ENCODE measurements around the gene HPCAL1. TPM values are rescaled to one million over a fixed set of nuclear protein-coding genes. Genes with fewer than 3 reads are reported as not detected.
"Not testable (repeated sequence)": the region's sequence is repeated elsewhere in the genome, so short reads cannot be mapped to it uniquely, and the experiment has no call there.

Gene HPCAL1
- total RNA-seq, 3 donors from 2014 or later (not counting 1 experiment from before 2014, with no cell fraction given), result 31.1 to 45.2 (median 39.8) TPM

DNA sequence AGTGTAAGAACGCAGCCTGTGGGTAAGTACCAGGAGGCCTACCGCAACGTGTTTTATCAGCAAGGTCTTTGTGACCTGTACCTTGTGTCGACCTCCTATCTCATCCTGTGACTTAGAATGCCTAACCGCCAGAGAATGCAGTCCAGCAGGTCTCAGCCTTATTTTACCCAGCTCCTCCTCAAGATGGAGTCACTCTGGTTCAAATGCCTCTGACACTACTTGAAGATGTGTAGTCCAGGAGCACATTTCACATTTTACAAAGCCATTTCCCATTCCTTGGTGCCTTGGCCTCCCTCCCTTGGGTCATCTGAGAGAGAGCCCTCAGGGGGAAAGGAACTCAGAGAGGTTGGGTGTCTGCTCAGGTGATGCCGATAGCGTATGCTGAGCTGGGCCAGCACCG, 6.6 kb upstream of the HPCAL1 start:
- Histone ChIP-seq H3K9me3 (ENCODE audit: control insufficient read depth, insufficient read depth, low read length) (no peaks in the 10 kb centered on the region), H3K36me3 (ENCODE audit: control insufficient read depth, insufficient read depth, low read length) (no peaks in the 10 kb centered on the region), H3K27me3 (ENCODE audit: control insufficient read depth, insufficient read depth, low read length) (no peaks in the 10 kb centered on the region), H3K27ac (ENCODE audit: low read length) (no peak overlapping the region), H3K4me3 (ENCODE audit: low read length) (no peak overlapping the region), H3K4me1 (ENCODE audit: control insufficient read depth, insufficient read depth, low read length) (peaks cover 16% of the 10 kb centered on the region)
- 97% methylated on average over 8 of the region's 8 CpGs for WGBS (ENCODE audit: insufficient coverage)
- no peak overlapping the region for H3K27ac Mint-ChIP-seq
- H3K9me3 Mint-ChIP-seq, result no peaks in the 10 kb centered on the region
- DNase-seq, result no peak
- no peak overlapping the region for H3K4me3 Mint-ChIP-seq
- no peaks in the 10 kb centered on the region for H3K27me3 Mint-ChIP-seq (ENCODE audit: low read depth in 2 of 2)
- TF ChIP-seq, protein P1, sequence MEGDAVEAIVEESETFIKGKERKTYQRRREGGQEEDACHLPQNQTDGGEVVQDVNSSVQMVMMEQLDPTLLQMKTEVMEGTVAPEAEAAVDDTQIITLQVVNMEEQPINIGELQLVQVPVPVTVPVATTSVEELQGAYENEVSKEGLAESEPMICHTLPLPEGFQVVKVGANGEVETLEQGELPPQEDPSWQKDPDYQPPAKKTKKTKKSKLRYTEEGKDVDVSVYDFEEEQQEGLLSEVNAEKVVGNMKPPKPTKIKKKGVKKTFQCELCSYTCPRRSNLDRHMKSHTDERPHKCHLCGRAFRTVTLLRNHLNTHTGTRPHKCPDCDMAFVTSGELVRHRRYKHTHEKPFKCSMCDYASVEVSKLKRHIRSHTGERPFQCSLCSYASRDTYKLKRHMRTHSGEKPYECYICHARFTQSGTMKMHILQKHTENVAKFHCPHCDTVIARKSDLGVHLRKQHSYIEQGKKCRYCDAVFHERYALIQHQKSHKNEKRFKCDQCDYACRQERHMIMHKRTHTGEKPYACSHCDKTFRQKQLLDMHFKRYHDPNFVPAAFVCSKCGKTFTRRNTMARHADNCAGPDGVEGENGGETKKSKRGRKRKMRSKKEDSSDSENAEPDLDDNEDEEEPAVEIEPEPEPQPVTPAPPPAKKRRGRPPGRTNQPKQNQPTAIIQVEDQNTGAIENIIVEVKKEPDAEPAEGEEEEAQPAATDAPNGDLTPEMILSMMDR (IDR thresholded peaks at IDR 0.05), result no peak
- no peak for ATAC-seq
- intact Hi-C loops (cut with micrococcal nuclease), result no loop called here
- H3K36me3 Mint-ChIP-seq, result no peaks in the 10 kb centered on the region
- H3K4me1 Mint-ChIP-seq, result peaks cover 23 to 28% of the 10 kb centered on the region in 2 donors

DNA sequence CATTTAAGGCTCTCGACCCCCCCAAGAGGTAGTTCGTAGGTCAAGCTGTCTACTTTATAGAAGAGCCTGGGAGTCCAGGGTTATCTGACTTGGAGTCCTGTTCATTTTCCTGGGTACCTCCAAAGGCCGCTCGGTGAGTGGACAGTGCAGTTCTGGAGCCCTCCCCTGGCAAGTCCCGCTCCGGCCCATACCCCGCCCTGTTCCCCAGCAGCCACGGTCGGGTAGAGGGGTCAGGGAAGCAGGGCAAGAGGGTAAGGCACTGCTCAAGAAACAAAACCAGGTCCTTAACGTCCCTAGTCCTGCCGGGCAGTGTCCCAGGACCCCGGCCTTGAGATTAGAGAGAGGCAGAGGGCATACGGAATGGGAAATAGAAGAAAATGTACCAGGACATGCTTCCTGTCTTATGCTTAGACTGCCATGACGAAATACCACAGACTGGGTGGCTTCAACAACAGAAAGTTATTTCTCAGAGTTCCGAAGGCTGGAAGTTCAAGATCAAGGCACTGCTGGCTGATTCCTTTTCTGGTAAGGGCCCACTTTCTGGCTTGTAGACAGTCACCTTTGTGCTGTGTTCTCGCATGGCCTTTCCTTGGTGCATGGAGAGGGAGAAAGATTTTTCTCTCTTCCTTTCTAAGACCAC, 5.4 kb upstream of the HPCAL1 start:
- Mint-ChIP-seq H3K4me1 (peaks cover 29 to 37% of the 10 kb centered on the region in 2 donors), H3K9me3 (no peaks in the 10 kb centered on the region), H3K36me3 (no peaks in the 10 kb centered on the region), H3K27ac (peak overlapping the region in 1 of 2 donors; percentile 64), H3K4me3 (no peak overlapping the region), H3K27me3 (ENCODE audit: low read depth in 2 of 2) (no peaks in the 10 kb centered on the region)
- intact Hi-C loops (cut with micrococcal nuclease), result no loop called here
- Histone ChIP-seq H3K36me3 (ENCODE audit: control insufficient read depth, insufficient read depth, low read length) (no peaks in the 10 kb centered on the region), H3K4me3 (ENCODE audit: low read length) (no peak overlapping the region), H3K27ac (ENCODE audit: low read length) (no peak overlapping the region), H3K4me1 (ENCODE audit: control insufficient read depth, insufficient read depth, low read length) (peaks cover 28% of the 10 kb centered on the region), H3K9me3 (ENCODE audit: control insufficient read depth, insufficient read depth, low read length) (no peaks in the 10 kb centered on the region), H3K27me3 (ENCODE audit: control insufficient read depth, insufficient read depth, low read length) (no peaks in the 10 kb centered on the region)
- DNase-seq, result no peak
- ATAC-seq, result no peak
- WGBS (ENCODE audit: insufficient coverage), result 95% methylated on average over 14 of the region's 16 CpGs
- TF ChIP-seq, protein P1 (IDR thresholded peaks at IDR 0.05), result no peak

DNA sequence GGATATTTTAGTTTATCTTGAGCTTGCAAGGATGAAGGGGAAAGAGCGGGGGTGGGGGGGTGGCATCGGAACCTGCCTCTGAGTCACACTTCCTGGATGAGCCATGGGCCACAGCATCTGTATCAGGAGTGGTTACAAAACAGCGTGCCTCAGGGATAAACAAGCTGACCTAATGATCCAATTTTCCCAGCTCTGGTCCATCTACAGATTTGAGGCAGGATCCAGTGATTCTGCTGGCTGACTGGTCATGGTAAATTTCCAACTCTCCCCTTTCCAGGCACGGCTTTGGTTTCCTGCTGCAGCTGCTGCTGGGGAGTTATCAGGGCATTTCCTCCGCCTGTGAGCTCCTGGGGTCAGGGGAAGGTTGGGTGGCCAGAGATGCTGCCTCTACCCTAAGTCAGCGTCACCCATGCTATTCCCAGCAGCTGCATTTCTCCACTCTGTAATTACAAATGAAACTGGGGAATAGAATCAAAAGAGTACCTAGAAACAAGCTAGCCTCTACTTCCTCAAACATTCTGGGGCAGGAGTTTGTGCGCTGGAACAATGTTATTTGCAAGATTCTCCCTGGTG, 4.7 kb upstream of the HPCAL1 start:
- WGBS (ENCODE audit: insufficient coverage), result 3% methylated on average over 5 of the region's 7 CpGs
- ATAC-seq, result peak in 1 of 3 donors; percentile 24
- H3K27ac ChIP-seq (ENCODE audit: low read length), result peak overlapping the region; percentile 28
- peak in 1 of 2 donors; percentile 69 for DNase-seq
- peaks cover 28% of the 10 kb centered on the region for H3K4me1 ChIP-seq (ENCODE audit: control insufficient read depth, insufficient read depth, low read length)
- no peaks in the 10 kb centered on the region for H3K27me3 ChIP-seq (ENCODE audit: control insufficient read depth, insufficient read depth, low read length)
- H3K27me3 Mint-ChIP-seq (ENCODE audit: low read depth in 2 of 2), result no peaks in the 10 kb centered on the region
- H3K9me3 ChIP-seq (ENCODE audit: control insufficient read depth, insufficient read depth, low read length), result no peaks in the 10 kb centered on the region
- peaks cover 29 to 38% of the 10 kb centered on the region in 2 donors for H3K4me1 Mint-ChIP-seq
- peak overlapping the region; percentile 35 for H3K4me3 Mint-ChIP-seq
- no peak overlapping the region for H3K4me3 ChIP-seq (ENCODE audit: low read length)
- peak overlapping the region; percentile 3 to 64 for H3K27ac Mint-ChIP-seq
- no peaks in the 10 kb centered on the region for H3K36me3 Mint-ChIP-seq
- TF ChIP-seq, protein P1 (IDR thresholded peaks at IDR 0.05), result no peak
- H3K9me3 Mint-ChIP-seq, result no peaks in the 10 kb centered on the region
- no peaks in the 10 kb centered on the region for H3K36me3 ChIP-seq (ENCODE audit: control insufficient read depth, insufficient read depth, low read length)
- intact Hi-C loops (cut with micrococcal nuclease), result no loop called here

DNA sequence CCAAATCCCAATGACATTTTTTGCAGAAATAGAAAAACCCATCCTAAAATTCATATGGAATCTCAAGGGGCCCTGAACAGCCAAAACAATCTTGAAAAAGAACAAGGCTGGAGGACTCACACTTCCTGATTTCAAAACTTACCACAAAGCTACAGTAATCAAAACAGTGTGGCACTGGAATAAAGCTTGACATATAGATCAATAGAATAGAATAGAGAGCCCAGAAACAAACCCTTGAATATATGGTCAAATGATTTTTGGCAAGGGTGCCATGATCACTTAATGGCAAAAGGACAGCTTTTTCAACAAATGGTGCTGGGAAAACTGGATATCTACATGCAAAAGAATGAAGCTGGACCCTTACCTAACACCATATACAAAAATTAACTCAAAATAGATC, 3.9 kb upstream of the HPCAL1 start:
- DNase-seq; H3K27me3 ChIP-seq (ENCODE audit: control insufficient read depth, insufficient read depth, low read length); ATAC-seq; H3K4me3 ChIP-seq (ENCODE audit: low read length); H3K9me3 ChIP-seq (ENCODE audit: control insufficient read depth, insufficient read depth, low read length); H3K27ac ChIP-seq (ENCODE audit: low read length); H3K9me3 Mint-ChIP-seq; H3K4me3 Mint-ChIP-seq; H3K36me3 ChIP-seq (ENCODE audit: control insufficient read depth, insufficient read depth, low read length); intact Hi-C loops (cut with micrococcal nuclease); H3K36me3 Mint-ChIP-seq; H3K27me3 Mint-ChIP-seq (ENCODE audit: low read depth in 2 of 2): not testable (repeated sequence)
- Mint-ChIP-seq H3K27ac (peak overlapping the region; percentile 3 to 64), H3K4me1 (peaks cover 31 to 43% of the 10 kb centered on the region in 2 donors)
- peaks cover 30% of the 10 kb centered on the region for H3K4me1 ChIP-seq (ENCODE audit: control insufficient read depth, insufficient read depth, low read length)
